ENCODE measurements around the gene PRKN. TPM values are rescaled to one million over a fixed set of nuclear protein-coding genes. Genes with fewer than 3 reads are reported as not detected.
"Not testable (repeated sequence)": the region's sequence is repeated elsewhere in the genome, so short reads cannot be mapped to it uniquely, and the experiment has no call there.

PRKN gene
- total and polyA plus RNA-seq, 9 donors: 3.0 to 15.0 (median 9.2) TPM

DNA sequence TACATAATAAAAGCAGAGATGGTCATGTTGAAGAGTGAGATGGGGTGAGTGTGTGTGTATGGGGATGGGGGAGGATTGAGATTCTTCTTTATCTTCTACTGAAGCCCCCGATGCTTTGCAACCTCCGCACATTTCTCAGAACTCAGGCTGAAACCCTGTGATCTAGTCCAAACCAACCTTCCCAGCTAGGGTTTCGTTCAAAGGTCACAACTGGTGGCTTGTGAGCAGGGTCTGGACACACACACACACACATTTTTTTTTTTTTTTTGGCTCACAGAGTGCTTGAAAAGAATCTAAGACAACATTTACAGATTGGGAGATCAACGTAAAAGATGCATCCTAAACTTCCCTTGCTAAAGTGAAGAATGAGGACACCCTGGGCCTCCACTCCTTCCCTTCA, 1228.7 kb downstream of the PRKN start:
- H3K9me3 ChIP-seq: no peaks in the 10 kb centered on the region
- 86 to 92% (median 86%) methylated on average over 4 of the region's 4 CpGs for WGBS, 3 donors
- H3K4me1 ChIP-seq (ENCODE audit: insufficient read depth): no peaks in the 10 kb centered on the region
- no peak for DNase-seq
- H3K27me3 ChIP-seq: no peaks in the 10 kb centered on the region
- intact Hi-C loops (cut with DNase I): no loop called here
- TF ChIP-seq, protein P1, sequence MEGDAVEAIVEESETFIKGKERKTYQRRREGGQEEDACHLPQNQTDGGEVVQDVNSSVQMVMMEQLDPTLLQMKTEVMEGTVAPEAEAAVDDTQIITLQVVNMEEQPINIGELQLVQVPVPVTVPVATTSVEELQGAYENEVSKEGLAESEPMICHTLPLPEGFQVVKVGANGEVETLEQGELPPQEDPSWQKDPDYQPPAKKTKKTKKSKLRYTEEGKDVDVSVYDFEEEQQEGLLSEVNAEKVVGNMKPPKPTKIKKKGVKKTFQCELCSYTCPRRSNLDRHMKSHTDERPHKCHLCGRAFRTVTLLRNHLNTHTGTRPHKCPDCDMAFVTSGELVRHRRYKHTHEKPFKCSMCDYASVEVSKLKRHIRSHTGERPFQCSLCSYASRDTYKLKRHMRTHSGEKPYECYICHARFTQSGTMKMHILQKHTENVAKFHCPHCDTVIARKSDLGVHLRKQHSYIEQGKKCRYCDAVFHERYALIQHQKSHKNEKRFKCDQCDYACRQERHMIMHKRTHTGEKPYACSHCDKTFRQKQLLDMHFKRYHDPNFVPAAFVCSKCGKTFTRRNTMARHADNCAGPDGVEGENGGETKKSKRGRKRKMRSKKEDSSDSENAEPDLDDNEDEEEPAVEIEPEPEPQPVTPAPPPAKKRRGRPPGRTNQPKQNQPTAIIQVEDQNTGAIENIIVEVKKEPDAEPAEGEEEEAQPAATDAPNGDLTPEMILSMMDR (IDR thresholded peaks at IDR 0.05): no peak
- TF ChIP-seq POLR2A (IDR thresholded peaks at IDR 0.05): no peak
- no peak for TF ChIP-seq EP300 (IDR thresholded peaks at IDR 0.05)
- no peaks in the 10 kb centered on the region for H3K36me3 ChIP-seq
- no peak overlapping the region for H3K27ac ChIP-seq
- H3K4me3 ChIP-seq: no peak overlapping the region

DNA sequence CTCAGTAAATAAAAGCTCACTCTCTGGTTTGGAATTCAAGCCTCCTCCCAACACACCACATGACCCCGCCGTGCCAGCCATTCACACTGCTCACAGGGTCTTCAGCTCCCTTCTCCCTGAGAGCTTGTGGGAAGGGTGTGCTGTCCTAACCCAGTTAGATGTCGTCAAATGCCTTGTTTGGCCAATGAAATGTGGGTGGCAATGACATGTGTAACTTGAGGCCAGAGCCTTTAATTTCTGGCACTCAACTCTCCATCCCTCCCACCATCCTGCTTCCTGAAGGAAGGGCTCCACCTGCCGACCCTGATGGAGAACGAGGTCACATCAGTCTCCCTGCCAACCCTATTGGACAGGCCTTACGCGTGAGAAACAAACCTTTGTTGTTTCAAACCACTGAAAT, 1229.2 kb downstream of the PRKN start:
- Histone ChIP-seq H3K9me3 (no peaks in the 10 kb centered on the region), H3K4me1 (ENCODE audit: insufficient read depth) (no peaks in the 10 kb centered on the region), H3K36me3 (no peaks in the 10 kb centered on the region), H3K27me3 (no peaks in the 10 kb centered on the region), H3K4me3 (no peak overlapping the region), H3K27ac (no peak overlapping the region)
- intact Hi-C loops (cut with DNase I): no loop called here
- 65% methylated on average over 7 of the region's 7 CpGs for WGBS, 3 donors
- no peak for TF ChIP-seq POLR2A (IDR thresholded peaks at IDR 0.05)
- TF ChIP-seq, protein P1 (IDR thresholded peaks at IDR 0.05): no peak
- no peak for TF ChIP-seq EP300 (IDR thresholded peaks at IDR 0.05)
- no peak for DNase-seq

DNA sequence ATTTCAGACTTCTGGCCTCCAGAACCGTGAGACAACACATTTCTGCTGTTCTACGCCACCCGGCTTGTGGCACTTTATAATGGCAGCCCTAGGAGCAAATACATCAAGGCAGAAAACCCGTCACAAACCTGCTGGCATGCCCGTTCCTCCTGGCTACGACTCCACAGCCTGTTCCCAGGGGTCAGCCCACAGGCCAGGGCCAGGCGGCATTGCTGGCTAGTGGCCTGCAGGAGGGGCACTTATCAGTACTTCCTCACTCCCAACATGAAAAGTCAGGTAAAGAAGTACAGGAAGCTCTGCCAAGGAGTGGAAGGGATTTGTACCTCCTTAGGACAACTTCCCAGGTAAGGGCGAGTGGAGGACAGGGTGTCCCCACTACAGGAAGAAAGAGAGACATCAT, 1230.6 kb downstream of the PRKN start:
- no peak for DNase-seq
- Histone ChIP-seq H3K9me3 (no peaks in the 10 kb centered on the region), H3K4me3 (no peak overlapping the region), H3K27me3 (no peaks in the 10 kb centered on the region), H3K4me1 (ENCODE audit: insufficient read depth) (no peaks in the 10 kb centered on the region), H3K36me3 (no peaks in the 10 kb centered on the region), H3K27ac (no peak overlapping the region)
- WGBS, 3 donors: 90% methylated on average over 8 of the region's 8 CpGs
- intact Hi-C loops (cut with DNase I): no loop called here
- TF ChIP-seq EP300 (IDR thresholded peaks at IDR 0.05) (no peak), POLR2A (IDR thresholded peaks at IDR 0.05) (no peak)
- TF ChIP-seq, protein P1 (IDR thresholded peaks at IDR 0.05): no peak

DNA sequence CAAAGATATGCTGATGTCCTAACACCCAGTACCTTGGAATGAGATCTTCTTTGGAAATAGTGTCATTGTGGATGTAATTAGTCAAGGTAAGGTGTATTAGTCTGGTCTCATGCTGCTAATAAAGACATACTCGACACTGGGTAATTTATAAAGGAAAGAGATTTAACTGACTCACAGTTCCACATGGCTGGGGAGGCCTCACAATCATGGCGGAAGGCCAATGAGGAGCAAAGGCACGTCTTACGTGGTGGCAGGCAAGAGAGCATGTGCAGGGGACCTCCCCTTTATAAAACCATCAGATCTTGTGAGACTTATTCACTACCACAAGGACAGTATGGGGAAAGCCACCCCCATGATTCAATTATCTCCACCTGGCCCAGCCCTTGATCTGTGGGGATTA, 1231.3 kb downstream of the PRKN start:
- H3K9me3 ChIP-seq; H3K27ac ChIP-seq; H3K4me3 ChIP-seq; H3K36me3 ChIP-seq; intact Hi-C loops (cut with DNase I); H3K4me1 ChIP-seq (ENCODE audit: insufficient read depth); H3K27me3 ChIP-seq; DNase-seq: not testable (repeated sequence)
- 86 to 89% (median 88%) methylated on average over 4 of the region's 4 CpGs for WGBS, 3 donors

DNA sequence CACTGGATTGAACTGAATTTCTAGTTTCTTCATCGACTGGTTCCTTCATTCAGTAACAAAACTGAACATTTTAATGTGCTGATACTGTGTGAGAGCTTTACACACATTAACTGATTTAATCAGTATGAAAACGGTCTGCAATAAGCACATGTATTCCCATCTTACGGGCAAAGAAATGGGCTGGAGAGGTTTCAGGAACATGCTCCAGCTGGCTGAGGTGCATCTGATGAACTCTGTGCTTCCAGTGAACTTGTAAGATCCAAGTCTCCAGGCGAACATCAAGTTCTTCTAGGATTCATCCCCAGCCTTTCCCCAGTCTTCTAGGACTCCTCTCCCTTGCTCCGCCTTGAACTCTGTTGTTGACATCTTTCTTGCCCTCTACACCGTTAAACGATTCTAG, 1233.0 kb downstream of the PRKN start:
- no peaks in the 10 kb centered on the region for H3K4me1 ChIP-seq (ENCODE audit: insufficient read depth)
- WGBS, 3 donors: 83 to 89% (median 89%) methylated on average over 7 of the region's 7 CpGs
- H3K27ac ChIP-seq: no peak overlapping the region
- H3K36me3 ChIP-seq: no peaks in the 10 kb centered on the region
- intact Hi-C loops (cut with DNase I): no loop called here
- no peaks in the 10 kb centered on the region for H3K9me3 ChIP-seq
- H3K27me3 ChIP-seq: no peaks in the 10 kb centered on the region
- no peak overlapping the region for H3K4me3 ChIP-seq
- no peak for DNase-seq
- TF ChIP-seq, protein P1 (IDR thresholded peaks at IDR 0.05): no peak
- no peak for TF ChIP-seq POLR2A (IDR thresholded peaks at IDR 0.05)
- no peak for TF ChIP-seq EP300 (IDR thresholded peaks at IDR 0.05)
